ENCODE data around the gene CYSLTR2.
"Not testable (repeated sequence)": the region's sequence is repeated elsewhere in the genome, so short reads cannot be mapped to it uniquely, and the experiment has no call there.

CYSLTR2 gene

GRCh38 chr13:48696676-48697075, 42.9 kb downstream of the CYSLTR2 start:
- not testable (repeated sequence) for DNase-seq

GRCh38 chr13:48707405-48707804, 53.7 kb downstream of the CYSLTR2 start:
- DNase-seq = no peak

- no peak for DNase-seq
These were observed 55.0 kb downstream of the CYSLTR2 start for GRCh38 chr13:48708764-48709163.

GRCh38 chr13:48709213-48709612, 55.5 kb downstream of the CYSLTR2 start:
- DNase-seq = no peak

- no peak for DNase-seq
These were observed 56.4 kb downstream of the CYSLTR2 start for GRCh38 chr13:48710160-48710559.

- DNase-seq = no peak
These were observed 58.4 kb downstream of the CYSLTR2 start for GRCh38 chr13:48712141-48712540.

GRCh38 chr13:48715977-48716376, 62.2 kb downstream of the CYSLTR2 start:
- DNase-seq = no peak

- DNase-seq = no peak
These were observed 66.9 kb downstream of the CYSLTR2 start for GRCh38 chr13:48720621-48721020.

- DNase-seq = no peak
These were observed 69.4 kb downstream of the CYSLTR2 start for GRCh38 chr13:48723168-48723567.

GRCh38 chr13:48725271-48725670, 71.5 kb downstream of the CYSLTR2 start:
- DNase-seq = no peak

- no peak for DNase-seq
These were observed 73.0 kb downstream of the CYSLTR2 start for GRCh38 chr13:48726711-48727110.

GRCh38 chr13:48727241-48728011, 73.7 kb downstream of the CYSLTR2 start:
- no peak for DNase-seq

- DNase-seq = no peak
These were observed 74.5 kb downstream of the CYSLTR2 start for GRCh38 chr13:48728226-48728625.

- no peak for DNase-seq
These were observed 75.1 kb downstream of the CYSLTR2 start for GRCh38 chr13:48728876-48729275.

- DNase-seq = no peak
These were observed 76.1 kb downstream of the CYSLTR2 start for GRCh38 chr13:48729856-48730255.

GRCh38 chr13:48731001-48731658, 77.4 kb downstream of the CYSLTR2 start:
- DNase-seq = no peak

- no peak for DNase-seq
These were observed 78.3 kb downstream of the CYSLTR2 start for GRCh38 chr13:48731957-48732569.

- DNase-seq = no peak
These were observed 80.1 kb downstream of the CYSLTR2 start for GRCh38 chr13:48733739-48734335.

GRCh38 chr13:48735571-48735970, 81.8 kb downstream of the CYSLTR2 start:
- no peak for DNase-seq

GRCh38 chr13:48737689-48738088, 84.0 kb downstream of the CYSLTR2 start:
- no peak for DNase-seq

- DNase-seq = no peak
These were observed 84.6 kb downstream of the CYSLTR2 start for GRCh38 chr13:48738311-48738710.

GRCh38 chr13:48739386-48739964, 85.7 kb downstream of the CYSLTR2 start:
- no peak for DNase-seq

GRCh38 chr13:48741377-48741776, 87.6 kb downstream of the CYSLTR2 start:
- DNase-seq = no peak

All from DMS153 (cell line).